Measurements from ENCODE around the gene JAKMIP1.

The JAKMIP1 gene

DNA sequence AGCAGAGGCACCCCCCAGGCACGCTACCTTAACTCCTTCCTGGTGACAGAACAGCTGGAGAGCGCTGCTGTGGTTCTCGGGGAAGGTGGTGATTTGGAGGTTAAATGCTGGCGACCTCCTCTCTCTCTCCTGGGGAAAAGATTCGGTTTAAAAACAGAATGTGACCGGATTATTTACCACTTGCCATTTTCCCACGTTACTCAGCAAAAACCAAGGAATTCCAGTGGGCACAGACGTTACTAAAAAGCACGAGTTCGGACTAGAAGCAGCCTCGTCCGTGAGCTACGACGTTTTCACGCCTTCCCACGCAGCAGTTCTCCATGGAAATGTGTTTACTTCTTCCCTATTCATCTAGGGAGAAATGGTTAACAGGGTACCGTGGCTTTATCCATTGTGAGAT lies 149.8 kb downstream of the JAKMIP1 start:
- no peak for DNase-seq (ENCODE audit: low read depth, low spot score)
- no peak overlapping the region for H3K4me3 ChIP-seq (ENCODE audit: low read depth, low read length)
- in situ Hi-C loops (cut with HindIII; ENCODE audit: low sequenced_read_pairs) = no loop called here
- TF ChIP-seq, protein P1, sequence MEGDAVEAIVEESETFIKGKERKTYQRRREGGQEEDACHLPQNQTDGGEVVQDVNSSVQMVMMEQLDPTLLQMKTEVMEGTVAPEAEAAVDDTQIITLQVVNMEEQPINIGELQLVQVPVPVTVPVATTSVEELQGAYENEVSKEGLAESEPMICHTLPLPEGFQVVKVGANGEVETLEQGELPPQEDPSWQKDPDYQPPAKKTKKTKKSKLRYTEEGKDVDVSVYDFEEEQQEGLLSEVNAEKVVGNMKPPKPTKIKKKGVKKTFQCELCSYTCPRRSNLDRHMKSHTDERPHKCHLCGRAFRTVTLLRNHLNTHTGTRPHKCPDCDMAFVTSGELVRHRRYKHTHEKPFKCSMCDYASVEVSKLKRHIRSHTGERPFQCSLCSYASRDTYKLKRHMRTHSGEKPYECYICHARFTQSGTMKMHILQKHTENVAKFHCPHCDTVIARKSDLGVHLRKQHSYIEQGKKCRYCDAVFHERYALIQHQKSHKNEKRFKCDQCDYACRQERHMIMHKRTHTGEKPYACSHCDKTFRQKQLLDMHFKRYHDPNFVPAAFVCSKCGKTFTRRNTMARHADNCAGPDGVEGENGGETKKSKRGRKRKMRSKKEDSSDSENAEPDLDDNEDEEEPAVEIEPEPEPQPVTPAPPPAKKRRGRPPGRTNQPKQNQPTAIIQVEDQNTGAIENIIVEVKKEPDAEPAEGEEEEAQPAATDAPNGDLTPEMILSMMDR (IDR thresholded peaks at IDR 0.05; ENCODE audit: low read depth, low read length) = no peak

DNA sequence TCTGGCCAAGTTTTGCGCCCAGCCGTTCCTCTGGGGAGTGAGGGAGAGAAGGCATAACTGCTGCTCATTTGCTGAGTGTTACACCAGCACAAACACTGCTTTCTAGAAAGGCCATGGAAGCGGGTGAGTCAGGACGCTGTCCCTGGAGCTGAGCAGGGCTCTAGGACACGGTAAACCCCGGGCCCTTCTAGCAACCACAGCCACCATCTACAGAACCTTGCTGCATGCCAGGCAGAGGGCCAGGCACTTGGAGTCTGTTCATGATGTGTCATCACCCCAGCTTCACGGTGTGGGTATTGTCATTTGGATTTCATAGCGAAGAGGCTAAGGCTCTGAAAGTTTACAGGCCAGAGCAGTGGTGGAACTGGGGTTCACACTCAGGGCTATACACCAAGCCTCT lies 150.4 kb downstream of the JAKMIP1 start:
- DNase-seq (ENCODE audit: low read depth, low spot score) = no peak
- in situ Hi-C loops (cut with HindIII; ENCODE audit: low sequenced_read_pairs) = no loop called here
- TF ChIP-seq, protein P1 (IDR thresholded peaks at IDR 0.05; ENCODE audit: low read depth, low read length) = no peak
- H3K4me3 ChIP-seq (ENCODE audit: low read depth, low read length) = no peak overlapping the region

DNA sequence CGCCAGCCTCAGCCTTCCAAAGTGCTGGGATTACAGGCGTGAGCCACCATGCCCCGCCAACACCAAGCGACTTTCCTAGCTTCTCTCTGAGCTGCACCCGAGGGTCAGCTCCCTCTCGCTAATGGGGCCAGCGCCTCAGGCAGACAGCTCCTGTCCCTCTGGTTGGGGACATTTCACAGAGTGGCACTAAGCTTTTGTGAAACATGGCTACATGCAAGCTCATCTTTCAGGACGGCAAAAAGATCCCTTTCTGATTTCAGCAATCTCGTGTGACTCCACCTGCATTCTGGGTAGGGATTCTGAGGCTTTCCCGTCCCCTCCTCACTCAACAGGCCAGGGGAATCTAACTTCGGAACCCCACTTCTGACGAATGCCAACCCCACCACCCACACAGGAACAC lies 151.1 kb downstream of the JAKMIP1 start:
- TF ChIP-seq, protein P1 (IDR thresholded peaks at IDR 0.05; ENCODE audit: low read depth, low read length) = no peak
- no peak for DNase-seq (ENCODE audit: low read depth, low spot score)
- in situ Hi-C loops (cut with HindIII; ENCODE audit: low sequenced_read_pairs) = no loop called here
- no peak overlapping the region for H3K4me3 ChIP-seq (ENCODE audit: low read depth, low read length)

- no peak for DNase-seq (ENCODE audit: low read depth, low spot score)
- no peak overlapping the region for H3K4me3 ChIP-seq (ENCODE audit: low read depth, low read length)
- TF ChIP-seq, protein P1 (IDR thresholded peaks at IDR 0.05; ENCODE audit: low read depth, low read length) = no peak
These were observed 151.8 kb downstream of the JAKMIP1 start for GRCh38 chr4:6048537-6048936.

GRCh38 chr4:6047130-6047673 lies 153.1 kb downstream of the JAKMIP1 start:
- TF ChIP-seq, protein P1 (IDR thresholded peaks at IDR 0.05; ENCODE audit: low read depth, low read length) = no peak
- DNase-seq (ENCODE audit: low read depth, low spot score) = no peak
- no peak overlapping the region for H3K4me3 ChIP-seq (ENCODE audit: low read depth, low read length)
- in situ Hi-C loops (cut with HindIII; ENCODE audit: low sequenced_read_pairs) = no loop called here

More at GRCh38 chr4:6048537-6048936, 151.8 kb downstream of the JAKMIP1 start:
- in situ Hi-C loops (cut with HindIII; ENCODE audit: low sequenced_read_pairs) = no loop called here

DNA sequence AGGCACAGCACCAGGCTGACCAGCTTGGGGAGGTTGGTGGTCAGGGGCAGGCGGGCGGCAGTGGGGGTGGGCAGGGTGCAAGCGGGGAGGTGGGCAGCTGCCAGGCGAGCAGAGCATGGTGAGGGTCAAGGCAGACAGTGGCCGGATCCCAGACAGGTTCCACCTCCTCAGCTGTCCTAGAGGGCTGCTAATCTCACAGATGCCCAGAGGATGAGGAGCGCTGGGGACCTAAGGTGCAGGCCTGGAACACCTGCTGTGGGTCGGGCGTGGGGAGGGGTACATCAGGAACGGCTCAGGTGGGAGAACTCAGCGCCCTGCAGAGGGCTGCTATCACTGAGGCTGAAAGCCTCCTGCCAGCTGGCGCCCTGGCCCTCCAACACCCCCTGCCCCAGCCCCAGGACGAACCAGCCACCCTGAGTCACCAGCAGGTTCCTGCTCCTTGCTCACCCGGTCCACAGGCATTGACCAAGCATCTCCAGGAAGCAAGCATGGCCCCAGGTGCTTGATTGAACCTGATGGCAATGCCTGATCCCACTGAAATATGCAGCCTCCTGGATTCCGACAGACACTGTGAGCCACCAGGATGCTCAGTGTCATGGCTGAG lies 153.7 kb downstream of the JAKMIP1 start:
- DNase-seq (ENCODE audit: low read depth, low spot score) = no peak
- no peak overlapping the region for H3K4me3 ChIP-seq (ENCODE audit: low read depth, low read length)
- TF ChIP-seq, protein P1 (IDR thresholded peaks at IDR 0.05; ENCODE audit: low read depth, low read length) = no peak
- in situ Hi-C loops (cut with HindIII; ENCODE audit: low sequenced_read_pairs) = no loop called here
